GF-D8 (cell line): Measurements from ENCODE around the gene QDPR.
A peak's percentile ranks its signal among the peaks of the same experiment; 100 is the strongest.

Source experiments
- DNase-seq: peaks from one replicate; lab custom pipeline; 2025; lab: John Stamatoyannopoulos, UW

QDPR gene

DNA sequence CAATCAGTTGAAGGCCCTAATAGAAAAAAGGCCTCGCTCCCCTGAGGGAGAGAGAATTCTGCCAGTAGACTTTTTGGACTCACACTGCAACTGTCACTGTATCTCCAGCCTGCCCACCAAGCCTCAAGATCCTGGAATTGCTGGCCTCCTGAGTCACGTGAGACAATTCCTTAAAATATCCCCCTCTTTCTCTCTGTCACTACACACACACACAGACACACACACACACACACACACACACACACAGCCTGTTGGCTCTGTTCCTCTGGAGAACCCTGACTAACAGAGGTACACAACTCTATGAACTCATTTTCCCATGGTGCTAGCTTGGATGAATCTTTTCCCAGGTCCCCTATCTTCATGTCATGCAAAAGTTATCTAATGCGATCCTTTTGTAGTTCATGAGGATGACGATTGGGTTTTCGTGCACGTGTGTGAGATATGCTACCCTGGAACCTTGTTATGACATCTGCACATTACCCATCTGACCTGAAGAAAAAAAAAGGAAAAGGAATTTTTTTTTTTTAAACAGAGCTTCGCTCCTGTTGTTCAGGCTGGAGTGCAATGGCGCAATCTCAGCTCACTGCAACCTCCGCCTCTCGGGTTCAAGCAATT is 16.8 kb upstream of the QDPR start:
- DNase-seq: no peak

- DNase-seq: no peak
Observed at GRCh38 chr4:17526695-17527477, 15.0 kb upstream of the QDPR start.

GRCh38 chr4:17523662-17524061 is 11.8 kb upstream of the QDPR start:
- no peak for DNase-seq

DNA sequence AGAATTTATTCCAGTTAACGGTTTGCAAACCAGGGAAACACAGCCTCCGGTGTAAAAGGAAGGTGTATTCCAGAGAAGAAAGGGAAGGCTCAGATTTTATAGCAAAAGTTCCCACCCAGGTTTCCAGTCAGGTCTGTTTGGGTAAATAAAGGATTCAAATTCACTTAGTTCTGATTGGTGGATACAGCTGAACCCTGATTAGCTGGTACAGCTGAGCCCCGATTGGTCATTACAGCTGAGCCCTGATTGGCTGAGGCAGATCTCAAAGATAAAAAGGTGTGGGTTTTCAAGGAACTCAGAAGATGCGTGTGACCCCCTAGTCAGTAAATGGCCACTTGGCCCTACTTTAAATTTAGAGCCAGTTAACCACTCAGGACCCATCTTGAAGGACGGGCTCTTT is 9.7 kb upstream of the QDPR start:
- DNase-seq: no peak

- DNase-seq: no peak
Observed at GRCh38 chr4:17517664-17518063, 5.8 kb upstream of the QDPR start.

DNA sequence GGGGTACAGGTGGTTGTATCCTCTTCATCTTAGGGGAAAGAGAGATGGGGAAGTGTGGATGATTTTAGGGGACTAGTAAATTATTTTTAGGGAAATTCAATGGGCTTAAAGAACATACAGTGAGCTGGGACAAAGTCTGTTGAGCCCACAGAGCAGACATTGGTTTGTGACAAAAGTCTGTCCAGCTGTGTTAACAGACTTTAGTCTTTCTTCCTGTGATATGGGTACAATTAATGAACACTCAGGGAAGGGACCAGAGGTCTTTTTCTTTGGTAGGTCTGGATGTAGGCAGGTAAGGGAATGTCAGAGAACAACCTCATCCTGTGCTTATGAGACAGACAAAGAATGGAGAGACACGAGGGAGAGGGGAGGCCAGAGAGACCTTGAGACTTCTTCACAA is 5.1 kb upstream of the QDPR start:
- DNase-seq: no peak

DNA sequence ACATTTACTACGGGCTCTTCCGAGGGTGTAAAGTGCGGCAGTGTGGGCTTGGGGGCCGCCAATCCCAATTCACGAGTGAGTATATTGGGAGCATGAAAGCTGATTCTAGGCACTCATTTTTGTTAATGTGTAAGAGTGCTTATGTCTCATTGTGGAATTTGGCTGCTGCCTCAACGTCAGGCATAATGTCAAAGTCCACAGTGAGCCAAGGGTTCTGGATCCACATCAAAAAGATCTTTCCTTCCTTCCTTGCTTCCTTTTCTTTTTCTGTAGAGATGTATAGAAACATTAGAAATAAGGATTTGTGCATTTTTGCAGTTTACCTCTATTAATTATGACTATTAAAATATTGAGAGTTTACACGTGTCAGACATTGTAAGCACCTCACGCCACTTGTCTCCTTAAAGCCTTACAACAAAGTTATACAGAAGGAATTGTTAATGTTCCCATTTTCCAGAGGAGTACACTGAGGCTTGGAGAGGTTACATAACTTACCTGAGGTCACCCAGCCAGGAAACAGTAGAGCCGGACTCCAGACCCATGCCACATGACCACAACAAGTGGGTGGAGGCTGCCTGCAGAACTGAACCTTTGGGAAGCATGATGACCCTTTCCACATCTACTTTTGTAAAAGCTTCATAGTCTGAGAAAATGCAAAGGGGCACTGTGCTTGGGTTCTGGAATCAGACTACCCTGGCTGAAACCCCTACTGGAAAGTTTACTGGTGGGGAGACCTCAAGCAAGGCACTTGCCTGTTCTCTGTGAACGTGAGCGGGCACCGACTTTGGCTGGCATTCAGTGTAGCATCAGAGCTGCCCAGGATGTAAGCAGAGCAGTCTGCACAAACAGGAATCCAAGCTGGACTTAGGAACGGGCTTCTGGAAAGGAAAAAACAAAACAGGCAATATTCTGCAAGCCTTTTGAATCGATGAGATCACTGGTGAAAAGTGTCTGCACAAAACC is 3.8 kb upstream of the QDPR start:
- DNase-seq: no peak

DNA sequence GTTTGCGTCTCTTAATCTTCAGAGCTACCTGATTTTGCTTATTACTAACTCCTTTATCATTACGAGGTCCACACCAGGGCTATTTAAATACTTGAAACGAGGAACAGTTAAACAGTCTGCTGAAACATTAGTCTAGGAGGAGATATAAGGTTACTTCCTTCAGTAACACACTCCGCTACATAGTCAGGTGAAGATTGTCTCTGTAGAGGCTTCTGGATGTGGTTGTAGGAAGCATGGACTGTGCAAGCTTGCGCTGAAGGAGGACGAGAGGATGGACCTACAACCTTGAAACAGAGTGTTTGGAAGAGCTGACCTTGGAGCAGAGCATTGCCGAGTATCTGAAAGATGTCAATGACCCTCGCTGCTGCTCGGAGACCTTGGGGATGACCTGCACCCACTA is 3.0 kb upstream of the QDPR start, which contains the start of gene CLRN2:
CLRN2 (plus strand) TSS at position 301 of the 400 bp plus-strand sequence. CDS start 102 bp downstream, outside the sequence.
- no peak for DNase-seq

- DNase-seq: no peak
Observed at GRCh38 chr4:17512973-17513665, 1.2 kb upstream of the QDPR start.

GRCh38 chr4:17511509-17511949 is 361 bp downstream of the QDPR start:
- peak; percentile 5 for DNase-seq

GRCh38 chr4:17511051-17511450 is 839 bp downstream of the QDPR start:
- no peak for DNase-seq

- DNase-seq: no peak
Observed at GRCh38 chr4:17510582-17510981, 1.3 kb downstream of the QDPR start.

DNA sequence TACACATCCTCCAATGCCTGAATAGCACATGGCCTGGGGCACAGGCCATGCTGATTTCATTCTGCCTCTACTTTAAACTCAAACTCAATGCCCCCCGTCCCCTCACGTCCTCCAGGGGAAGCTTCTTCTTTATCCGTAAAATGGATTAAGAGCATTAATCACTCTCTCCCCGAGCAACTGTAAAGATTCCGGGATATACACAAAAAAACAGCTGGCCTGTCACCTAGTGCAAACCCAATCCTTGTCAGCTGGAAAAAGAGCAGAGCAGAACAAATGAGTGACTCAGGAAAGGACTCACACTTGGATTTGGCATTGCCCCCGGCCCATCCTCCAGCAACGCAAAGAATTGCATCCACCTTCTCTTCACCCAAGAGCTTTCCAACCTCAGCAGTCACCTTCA is 7.8 kb downstream of the QDPR start:
- DNase-seq: no peak

DNA sequence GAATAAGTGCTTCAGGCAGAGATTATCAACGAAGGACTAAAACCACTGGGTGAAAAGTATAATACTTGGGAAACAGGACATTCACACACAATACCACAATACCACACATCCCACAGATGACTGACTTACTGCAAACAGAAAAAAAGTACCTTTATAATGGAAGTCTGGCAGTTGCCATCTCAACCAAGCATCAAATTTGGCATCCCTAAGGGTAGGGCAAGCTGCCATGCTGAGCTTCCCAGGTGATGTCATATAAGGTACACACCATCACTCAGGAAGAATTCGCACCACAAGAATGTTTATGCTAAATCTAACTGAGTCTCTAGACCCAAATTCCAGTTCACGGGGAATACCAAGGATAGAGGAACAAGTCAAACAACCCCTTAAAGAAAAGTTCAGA is 9.1 kb downstream of the QDPR start:
- no peak for DNase-seq

- no peak for DNase-seq
Observed at GRCh38 chr4:17500574-17500973, 11.3 kb downstream of the QDPR start.

GRCh38 chr4:17497890-17498523 is 13.9 kb downstream of the QDPR start:
- no peak for DNase-seq

DNA sequence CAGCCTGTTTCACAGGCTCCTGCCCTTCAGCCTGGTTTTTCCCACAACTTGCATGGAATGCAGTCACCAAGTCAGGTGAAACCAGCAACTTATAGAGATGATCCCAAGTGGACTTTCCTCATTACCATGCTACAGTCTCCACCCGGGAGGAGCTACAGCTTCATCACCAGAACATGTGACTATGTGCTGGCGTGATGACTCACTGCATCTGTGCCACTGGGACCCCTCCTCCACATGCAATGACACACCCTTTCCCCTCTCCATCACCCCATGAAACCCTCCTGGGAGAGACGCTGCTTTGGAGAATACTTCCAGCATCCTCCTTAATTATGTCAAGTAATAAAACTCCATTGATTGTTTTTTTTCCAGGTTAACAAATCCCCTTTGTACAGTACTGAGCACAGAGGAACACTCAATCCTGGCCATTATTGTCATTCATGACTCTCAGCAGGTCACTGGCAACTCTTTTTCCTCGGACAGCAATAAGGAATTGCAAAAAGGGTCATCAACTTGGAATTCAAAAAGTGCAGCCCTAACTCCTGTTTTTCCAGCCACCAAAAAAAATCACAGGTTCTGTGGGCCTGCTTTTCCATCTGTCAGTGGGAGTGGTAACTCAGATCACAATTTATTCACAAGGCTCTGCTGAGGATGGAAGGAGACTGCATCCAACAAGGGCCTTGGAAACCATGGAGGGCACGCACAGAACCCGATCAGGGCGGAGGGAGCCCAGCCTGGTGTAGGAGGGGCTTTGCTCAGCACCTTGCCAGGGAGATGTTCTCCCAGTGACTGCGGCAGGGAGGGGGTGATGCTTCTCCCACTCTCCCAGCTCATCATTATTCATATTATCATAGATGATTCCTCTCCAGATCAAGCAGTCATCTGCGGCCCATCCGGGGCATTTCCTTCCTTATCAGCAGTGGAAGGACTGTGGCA is 17.4 kb downstream of the QDPR start:
- no peak for DNase-seq

DNA sequence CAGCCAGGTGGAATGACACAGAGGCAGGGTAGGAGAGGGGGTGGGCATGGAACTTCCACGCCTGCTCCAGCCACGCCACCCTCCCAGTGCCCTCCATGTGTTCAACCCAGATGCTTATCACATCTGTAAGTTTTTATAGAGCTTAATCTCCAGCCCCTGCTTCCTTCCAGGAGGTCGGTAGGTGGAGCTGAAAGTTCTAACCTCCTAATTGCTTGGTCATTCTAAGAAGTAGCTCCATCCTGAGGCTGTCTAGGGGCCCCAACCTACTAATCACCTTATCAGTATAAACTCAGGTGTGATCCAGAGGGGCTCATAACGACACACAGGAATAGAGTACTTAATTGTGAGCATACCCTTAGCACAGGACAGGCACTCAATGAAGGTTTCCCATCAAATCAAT is 18.3 kb downstream of the QDPR start:
- DNase-seq: peak; percentile 3

DNA sequence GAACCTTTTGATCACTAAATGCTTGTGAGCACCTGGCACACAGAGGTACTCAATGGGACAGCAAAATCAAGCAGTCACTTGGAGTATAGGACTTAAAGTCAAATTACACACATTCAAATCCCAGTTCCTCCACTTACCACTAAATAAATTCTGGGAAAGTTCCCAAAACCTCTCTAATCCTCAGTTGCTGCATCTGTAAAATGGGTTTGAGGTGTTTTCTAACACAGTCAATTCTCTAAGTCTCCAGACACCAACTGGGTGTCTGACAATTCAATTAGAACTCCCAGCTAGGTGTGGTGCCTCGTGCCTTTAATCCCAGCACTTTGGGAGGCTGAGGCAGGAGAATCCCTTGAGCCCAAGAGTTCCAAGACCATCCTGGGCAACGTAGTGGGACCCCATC is 19.0 kb downstream of the QDPR start:
- no peak for DNase-seq

GRCh38 chr4:17492058-17492741 is 19.7 kb downstream of the QDPR start:
- DNase-seq: no peak
